Epithelial cell of esophagus (primary cell): Measurements from ENCODE around the gene SKOR2.

Experiments
- DNase-seq: peaks from one replicate; pipeline ENCODE4 v3.0.0; 2010; ENCODE audit warnings: low read depth
- H3K4me3 ChIP-seq: 2 replicates; pipeline ENCODE4 v1.5.1; 2011; ENCODE audit warnings: mild to moderate bottlenecking, low read length, control low read depth
- TF ChIP-seq, protein P1 (sequence below): IDR thresholded peaks from 2 replicates; pipeline ENCODE4 v1.5.1; 2011; ENCODE audit warnings: low read depth, mild to moderate bottlenecking, low read length, control low read depth, inconsistent platforms; ENCODE audit not compliant: insufficient read depth; ENCODE audit errors: missing control alignments

The SKOR2 gene

DNA sequence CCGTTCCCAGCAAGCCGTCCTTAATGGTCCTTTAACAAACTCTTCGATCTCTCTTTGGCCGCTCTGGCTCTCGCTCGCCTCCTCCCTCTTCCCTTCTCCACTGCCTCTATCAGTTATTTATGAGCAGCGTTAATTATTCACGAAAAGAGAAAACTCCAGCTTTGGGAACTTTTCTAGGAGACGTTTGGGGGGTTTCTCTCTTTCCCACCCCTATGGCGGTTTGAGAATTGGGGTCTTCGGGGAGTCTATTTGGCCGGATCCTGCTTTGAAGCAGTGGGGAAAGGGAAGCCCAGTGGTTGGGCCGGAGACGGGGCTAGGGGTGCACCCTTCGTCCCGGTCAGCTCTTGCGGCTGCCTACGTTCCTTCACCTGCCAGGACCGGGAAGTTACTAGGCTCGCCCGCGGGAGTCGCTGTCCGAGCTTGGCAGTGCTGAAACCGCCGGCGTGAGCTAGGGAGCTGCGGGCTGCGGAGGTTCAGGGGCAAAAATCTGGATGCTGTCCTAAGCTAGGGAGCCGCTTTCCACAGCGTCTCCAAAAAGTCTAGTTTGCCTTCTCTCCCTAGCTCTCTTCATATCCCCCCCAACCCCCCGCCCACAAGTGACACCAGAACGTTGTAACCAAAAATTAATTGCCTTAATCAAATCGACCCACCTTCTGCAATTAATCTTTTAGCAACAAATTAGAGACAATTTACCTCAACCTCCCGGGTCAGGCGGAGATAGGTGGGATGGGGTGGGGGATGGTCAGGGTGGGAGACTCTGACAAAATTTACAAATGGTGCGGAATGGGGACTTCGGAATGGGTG lies 8.9 kb upstream of the SKOR2 start:
- peak; percentile 66 for DNase-seq
- H3K4me3 ChIP-seq: no peak overlapping the region
- TF ChIP-seq, protein P1, sequence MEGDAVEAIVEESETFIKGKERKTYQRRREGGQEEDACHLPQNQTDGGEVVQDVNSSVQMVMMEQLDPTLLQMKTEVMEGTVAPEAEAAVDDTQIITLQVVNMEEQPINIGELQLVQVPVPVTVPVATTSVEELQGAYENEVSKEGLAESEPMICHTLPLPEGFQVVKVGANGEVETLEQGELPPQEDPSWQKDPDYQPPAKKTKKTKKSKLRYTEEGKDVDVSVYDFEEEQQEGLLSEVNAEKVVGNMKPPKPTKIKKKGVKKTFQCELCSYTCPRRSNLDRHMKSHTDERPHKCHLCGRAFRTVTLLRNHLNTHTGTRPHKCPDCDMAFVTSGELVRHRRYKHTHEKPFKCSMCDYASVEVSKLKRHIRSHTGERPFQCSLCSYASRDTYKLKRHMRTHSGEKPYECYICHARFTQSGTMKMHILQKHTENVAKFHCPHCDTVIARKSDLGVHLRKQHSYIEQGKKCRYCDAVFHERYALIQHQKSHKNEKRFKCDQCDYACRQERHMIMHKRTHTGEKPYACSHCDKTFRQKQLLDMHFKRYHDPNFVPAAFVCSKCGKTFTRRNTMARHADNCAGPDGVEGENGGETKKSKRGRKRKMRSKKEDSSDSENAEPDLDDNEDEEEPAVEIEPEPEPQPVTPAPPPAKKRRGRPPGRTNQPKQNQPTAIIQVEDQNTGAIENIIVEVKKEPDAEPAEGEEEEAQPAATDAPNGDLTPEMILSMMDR: no peak

DNA sequence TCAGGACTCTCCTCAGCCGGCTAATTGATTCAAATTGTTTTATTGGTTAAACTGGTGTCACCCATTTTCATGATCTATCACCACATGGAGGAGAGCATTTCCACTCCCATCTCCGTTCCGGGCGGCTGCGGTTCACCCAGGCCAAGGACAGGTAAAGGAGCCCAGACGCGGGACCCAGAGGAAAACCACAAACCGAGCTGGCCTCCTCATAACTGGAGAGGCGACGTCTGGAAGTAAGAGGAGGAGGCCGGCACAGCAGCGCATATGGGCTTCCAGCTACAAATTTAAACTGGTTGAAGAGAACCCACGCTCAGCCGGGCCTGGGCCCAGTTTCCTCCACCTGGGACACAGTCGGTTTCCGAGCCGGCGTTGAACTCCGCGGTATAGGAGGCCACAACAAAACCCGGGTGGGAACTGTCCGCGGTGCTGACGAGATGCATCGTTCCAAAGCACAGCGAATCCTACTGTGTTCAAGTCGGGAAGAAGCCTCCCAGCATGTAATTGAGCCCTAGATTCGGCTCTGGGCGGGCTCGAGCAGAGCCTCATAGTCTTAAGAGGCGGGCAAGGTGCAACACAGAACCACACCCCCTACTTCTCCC lies 3.0 kb upstream of the SKOR2 start:
- H3K4me3 ChIP-seq: no peak overlapping the region
- TF ChIP-seq, protein P1: no peak
- DNase-seq: peak; percentile 60

DNA sequence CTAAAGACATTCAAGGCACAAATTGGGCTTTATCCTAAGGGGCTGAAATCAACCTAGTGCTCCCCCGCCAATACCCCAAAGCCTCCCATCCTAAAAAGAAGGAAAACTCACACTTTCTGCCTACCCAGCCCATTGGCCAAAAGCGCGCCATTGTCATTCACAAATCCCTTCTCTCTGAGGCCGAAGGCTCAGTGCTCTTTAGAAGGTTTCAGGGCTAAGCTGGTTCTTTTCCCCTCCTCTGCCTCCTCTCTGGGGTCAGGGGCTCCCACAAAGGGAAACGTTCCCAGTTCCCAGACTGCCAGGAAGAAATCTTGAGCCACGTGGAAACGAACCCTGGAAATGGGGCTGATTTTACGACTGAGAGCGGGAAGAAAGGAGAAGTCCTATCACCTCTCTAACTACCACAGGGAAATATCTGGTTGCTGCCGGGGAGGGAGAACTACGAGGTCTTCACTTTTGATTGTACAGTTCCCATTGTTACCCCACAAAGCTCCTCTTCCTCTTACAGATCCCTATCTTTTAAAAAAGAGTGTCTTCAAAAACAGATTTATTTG lies 1.7 kb upstream of the SKOR2 start:
- DNase-seq: no peak
- no peak overlapping the region for H3K4me3 ChIP-seq
- TF ChIP-seq, protein P1: no peak

DNA sequence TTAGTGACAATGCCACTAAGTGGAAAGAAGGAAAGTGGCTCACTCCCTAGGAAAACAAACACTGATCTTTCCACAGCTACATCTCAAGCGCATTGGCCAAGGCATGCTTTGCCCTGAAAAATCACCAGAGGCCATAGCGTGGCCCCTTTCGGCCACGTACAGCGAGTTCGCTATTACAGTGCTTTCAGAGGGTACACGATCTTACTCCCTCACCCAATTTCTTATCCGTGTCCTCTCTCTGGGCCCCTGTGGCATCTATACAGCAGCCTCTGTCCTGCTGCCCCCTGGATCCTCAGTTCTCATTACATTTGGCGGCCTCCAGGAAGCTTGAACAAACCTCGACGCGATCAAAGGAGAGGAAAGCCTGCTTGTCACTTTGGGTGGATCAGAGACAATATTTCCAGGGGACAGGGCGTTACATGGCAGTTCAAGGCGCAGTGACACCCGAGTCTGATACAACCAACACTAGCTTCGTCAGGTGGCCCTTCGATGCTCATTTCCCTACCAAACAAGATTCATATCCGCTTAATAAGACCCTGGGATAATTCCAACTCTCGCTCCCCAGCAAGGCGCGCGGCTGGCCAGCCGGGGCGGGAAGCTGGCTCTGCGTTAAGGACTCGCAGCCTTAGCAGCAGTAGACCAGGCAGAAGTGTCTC lies 941 bp downstream of the SKOR2 start:
- DNase-seq: no peak
- no peak overlapping the region for H3K4me3 ChIP-seq
- TF ChIP-seq, protein P1: no peak

DNA sequence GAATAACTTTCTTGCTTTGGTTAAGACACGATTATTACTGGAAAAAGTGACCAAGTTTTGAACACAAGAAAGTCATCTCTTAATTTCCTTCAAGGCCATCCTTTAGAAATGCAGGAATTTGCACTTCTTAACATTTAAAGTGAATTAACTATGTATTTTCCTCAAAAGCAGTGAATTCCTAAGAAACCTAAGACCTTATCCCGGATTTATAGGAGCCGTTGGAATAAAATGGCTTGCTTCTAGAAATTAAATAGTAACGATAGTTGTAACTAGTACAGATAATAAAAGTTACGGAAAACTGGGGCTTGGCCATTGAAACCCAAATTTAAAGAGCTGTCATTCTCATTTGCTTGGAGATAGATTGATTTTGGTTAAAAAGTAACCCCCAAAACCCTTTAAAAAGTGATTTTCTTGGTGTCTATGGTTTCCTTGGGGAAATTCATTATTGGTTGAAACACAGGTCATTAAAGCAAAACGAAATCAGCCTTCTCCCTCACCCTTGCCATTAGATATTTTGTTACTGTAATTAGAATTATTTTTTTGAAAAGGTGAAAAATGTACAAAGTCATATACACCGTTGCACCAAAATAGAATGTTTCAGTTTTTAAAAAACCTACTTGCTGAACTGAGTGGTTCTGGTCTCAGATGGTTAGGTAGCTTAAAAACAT lies 2.0 kb downstream of the SKOR2 start:
- H3K4me3 ChIP-seq: no peak overlapping the region
- no peak for DNase-seq
- TF ChIP-seq, protein P1: no peak

DNA sequence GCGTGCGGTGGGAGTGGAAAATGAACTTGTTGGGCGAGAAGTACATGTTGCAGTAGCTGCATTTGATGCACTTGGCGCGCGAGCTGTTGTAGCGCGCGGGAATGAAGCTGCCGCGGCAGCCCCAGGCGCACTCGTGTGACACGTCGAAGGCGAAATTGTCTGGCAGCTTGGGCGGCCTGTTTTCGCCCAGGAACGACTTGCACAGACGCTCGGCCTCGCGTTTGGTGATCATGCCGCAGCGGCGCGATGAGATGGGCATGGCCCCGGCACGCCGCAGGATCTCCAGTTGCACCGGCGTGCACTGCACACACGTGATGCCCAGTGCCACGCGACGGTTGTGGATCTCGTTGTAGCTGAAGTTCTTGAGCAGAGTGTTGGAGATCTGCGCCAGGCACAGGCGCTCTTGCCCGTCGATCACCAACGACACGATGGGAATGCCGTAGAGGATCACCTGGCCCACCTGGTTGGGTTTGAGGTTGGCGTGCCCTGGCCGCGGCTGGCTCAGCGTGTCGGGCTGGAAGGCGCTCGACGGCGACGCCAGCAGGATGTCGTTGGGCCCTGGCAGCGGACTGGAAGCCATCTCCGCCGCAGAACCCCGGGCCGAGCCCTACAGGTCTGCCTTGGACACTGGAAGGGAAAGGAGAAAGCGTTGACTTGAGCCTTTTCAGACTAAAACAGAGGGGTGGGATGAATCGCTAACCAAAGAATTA lies 2.7 kb downstream of the SKOR2 start:
- no peak for DNase-seq
- TF ChIP-seq, protein P1: no peak
- no peak overlapping the region for H3K4me3 ChIP-seq
